OCI-LY1 (cell line): ENCODE measurements around the gene USP6NL.

Experiments used
- CTCF ChIP-seq: fragments of 200-600 bp; sonication (generic), shearing (Covaris generic); IDR thresholded peaks from 2 replicates; pipeline ENCODE4 v1.5.1; 2017; ENCODE audit warnings: mild to moderate bottlenecking, antibody characterized with exemption, low read length, moderate library complexity, mixed read lengths
- EZH2 ChIP-seq: fragments of 200-600 bp; sonication (generic), shearing (Covaris generic); IDR thresholded peaks from 2 replicates; pipeline ENCODE4 v1.8.0; 2017; ENCODE audit warnings: borderline replicate concordance, mixed run types, mild to moderate bottlenecking, antibody characterized with exemption, low read length, moderate library complexity, mixed read lengths

GRCh38 chr10:11598712-11599397 lies 12.6 kb downstream of the USP6NL start:
- TF ChIP-seq EZH2 = no peak
- TF ChIP-seq CTCF = no peak
